Fibroblast of skin of left quadriceps (primary cell): ENCODE results near the gene SVIL.
"Not testable (repeated sequence)": the region's sequence is repeated elsewhere in the genome, so short reads cannot be mapped to it uniquely, and the experiment has no call there.

Source experiments
- DNase-seq, 2 experiments: peaks; one replicate each; pipeline ENCODE4 v3.0.0-alpha.2; 2013; ENCODE audit warnings: low read depth in 2 of 2

The SVIL gene

GRCh38 chr10:29622382-29622922 is 12.3 kb downstream of the SVIL start:
- DNase-seq = no peak

DNA sequence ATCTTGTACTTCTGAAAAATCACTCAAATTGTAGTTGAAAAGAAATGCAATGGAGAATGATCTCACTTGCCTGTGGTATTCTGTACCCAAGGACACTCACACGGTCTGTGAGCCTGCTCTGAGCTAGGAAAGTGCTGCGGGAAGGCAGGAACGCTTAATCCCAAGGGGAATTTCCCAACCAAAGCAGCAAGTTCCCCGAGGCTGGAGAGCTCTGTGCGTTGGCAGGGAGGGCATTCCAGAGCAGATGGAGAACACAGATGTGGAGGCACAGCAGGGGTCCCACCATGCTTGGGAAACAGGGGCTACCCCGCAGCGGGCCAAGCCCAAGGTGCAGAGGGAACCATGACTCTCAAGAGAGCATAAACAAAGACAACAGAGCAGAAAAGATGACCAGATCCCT is 13.6 kb downstream of the SVIL start:
- no peak for DNase-seq

GRCh38 chr10:29620112-29620690 is 14.6 kb downstream of the SVIL start:
- no peak for DNase-seq

GRCh38 chr10:29619241-29619669 is 15.5 kb downstream of the SVIL start:
- no peak for DNase-seq

DNA sequence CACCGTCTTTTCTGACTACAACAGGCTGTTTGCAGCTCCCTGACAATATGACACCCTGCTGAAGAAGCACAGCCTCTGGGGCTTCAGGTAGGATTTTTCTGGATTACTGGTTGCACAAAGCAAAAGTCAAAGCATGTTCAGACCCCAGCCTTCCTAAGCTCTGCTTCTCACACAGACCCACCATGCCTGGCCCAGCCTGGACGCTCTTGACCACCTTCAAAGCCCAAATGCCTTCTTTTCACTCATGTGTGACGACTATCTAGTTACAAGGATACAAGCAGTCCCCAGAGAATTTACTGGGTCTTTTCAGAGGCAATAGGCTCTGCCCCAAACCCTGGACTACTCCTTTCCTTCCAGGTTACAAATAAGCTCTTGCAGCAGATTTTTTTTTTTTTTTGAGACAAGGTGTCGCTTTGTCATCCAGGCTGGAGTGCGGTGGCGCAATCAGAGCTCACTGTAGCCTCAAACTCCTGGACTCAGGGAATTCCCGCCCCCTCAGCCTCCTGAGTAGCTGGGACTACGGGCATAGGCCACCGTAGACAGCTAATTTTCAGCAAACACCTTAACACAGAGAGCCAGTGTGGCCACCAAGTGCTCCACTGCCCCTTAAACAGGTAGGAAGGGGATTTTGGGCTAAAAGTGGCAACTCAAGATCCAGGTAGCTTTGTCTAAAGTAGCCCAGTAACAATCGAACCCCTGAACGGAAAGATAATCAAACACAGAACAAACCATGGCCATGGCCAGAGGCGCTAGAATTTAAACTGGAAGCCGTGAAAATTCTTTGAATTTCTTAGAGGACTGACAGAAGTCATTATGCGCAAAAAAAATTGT is 16.2 kb downstream of the SVIL start:
- no peak for DNase-seq

DNA sequence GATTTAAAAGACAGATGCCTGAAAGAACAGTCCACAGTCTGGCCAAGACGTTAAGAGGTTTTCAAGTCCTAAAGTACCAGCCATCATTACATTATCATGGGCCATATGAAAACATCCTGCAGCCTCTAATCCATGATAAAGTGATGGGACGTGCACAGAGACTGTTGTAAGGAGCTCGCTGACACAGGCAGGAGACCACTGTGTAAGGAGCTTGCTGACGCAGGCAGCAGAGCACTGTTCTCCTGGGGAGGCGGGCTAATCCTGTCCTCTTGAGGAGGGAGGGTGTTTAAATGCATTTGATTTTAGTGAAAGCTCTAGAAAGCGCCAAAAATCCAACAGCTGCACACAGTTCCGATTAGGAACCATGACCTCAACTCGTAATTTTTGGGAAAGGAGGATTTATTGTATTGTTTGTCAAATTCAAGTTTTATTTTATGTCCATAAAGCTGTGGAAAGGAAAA is 16.9 kb downstream of the SVIL start:
- no peak for DNase-seq

- no peak for DNase-seq
Observed at GRCh38 chr10:29616542-29616941, 18.2 kb downstream of the SVIL start.

DNA sequence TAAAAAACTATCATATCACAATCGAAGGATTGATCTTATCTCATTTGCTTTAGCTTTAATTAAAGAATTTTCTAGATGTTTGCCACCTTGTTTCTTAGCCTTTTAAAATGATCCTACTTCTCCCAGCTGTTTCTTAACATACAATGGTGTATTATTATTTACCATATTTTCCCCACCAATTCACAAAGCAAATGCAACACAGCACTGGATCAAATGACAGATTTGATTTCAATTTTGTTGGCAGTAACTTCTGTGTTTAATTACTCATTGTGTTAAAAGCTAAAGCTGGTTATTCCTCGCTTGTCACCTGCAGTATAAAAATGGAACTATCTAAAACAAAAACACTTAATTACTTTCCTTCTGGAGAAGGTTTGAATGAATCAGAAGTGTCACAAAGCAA is 19.6 kb downstream of the SVIL start:
- no peak for DNase-seq

GRCh38 chr10:29614289-29614688 is 20.5 kb downstream of the SVIL start:
- DNase-seq = not testable (repeated sequence)

DNA sequence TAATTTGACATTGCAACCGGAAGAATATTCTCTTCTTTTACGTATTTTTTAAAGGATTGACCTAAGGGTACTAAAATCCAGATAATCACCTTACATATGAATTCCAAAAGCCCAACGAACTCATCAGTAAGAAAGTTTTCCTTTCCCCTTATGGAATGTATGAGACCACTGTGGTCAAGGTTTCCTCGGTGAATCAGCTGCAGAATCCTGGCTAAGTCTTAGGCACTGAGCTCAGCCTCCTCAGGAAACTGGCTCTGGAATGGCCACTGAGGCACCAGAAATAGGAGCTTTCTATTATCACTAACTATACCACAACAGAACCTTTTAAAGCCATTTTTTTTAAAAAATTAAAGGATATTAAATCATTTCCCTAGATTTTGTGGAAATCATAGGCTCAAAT is 21.0 kb downstream of the SVIL start:
- DNase-seq = no peak

GRCh38 chr10:29613196-29613595 is 21.6 kb downstream of the SVIL start:
- DNase-seq = no peak

GRCh38 chr10:29612657-29613056 is 22.1 kb downstream of the SVIL start:
- DNase-seq = no peak

GRCh38 chr10:29611781-29612381 is 22.9 kb downstream of the SVIL start:
- DNase-seq = no peak

- no peak for DNase-seq
Observed at GRCh38 chr10:29610876-29611647, 23.7 kb downstream of the SVIL start.

GRCh38 chr10:29610331-29610730 is 24.4 kb downstream of the SVIL start:
- DNase-seq = not testable (repeated sequence)

DNA sequence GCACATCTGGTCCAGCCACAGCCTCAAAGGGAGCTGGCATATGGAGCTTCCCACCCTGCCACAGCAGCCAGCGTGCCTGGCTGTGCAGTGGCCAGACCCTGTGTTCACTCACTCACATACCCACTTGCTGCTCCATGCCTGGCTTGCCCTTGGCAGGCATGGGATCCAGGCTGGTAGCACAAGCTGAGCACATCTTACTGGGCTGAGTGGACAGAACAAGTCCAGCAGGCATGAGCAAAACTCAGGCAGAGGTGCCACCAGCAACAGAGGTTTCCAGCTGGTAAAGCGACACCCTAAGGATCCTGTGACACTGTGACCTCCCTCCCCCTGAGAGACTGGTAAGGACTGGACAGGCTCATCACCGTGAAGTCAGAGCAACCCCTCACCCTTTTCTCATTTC is 25.1 kb downstream of the SVIL start:
- DNase-seq = no peak

- DNase-seq = no peak
Observed at GRCh38 chr10:29608476-29609301, 26.1 kb downstream of the SVIL start.

GRCh38 chr10:29608062-29608461 is 26.7 kb downstream of the SVIL start:
- DNase-seq = no peak

- DNase-seq = no peak
Observed at GRCh38 chr10:29607576-29607975, 27.2 kb downstream of the SVIL start.

DNA sequence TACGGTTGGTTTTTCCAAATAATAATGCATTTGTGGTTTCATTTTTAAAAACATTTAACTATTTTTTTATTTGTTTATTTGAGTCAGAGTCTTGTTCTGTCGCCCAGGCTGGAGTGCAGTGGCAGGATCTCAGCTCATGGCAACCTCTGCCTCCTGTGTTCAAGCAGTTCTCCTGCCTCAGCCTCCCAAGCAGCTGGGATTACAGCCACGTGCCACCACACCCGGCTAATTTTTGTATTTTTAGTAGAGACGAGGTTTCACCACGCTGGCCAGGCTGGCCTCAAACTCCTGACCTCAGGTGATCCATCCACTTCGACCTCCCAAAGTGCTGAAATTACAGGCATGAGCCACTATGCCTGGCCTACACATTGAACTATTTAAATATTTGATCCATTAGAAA is 28.1 kb downstream of the SVIL start:
- not testable (repeated sequence) for DNase-seq

- DNase-seq = no peak
Observed at GRCh38 chr10:29604291-29604825, 30.4 kb downstream of the SVIL start.
